ENCODE data around the gene ALG11.
"Not testable (repeated sequence)": the region's sequence is repeated elsewhere in the genome, so short reads cannot be mapped to it uniquely, and the experiment has no call there.

The ALG11 gene

GRCh38 chr13:52033039-52033438, 20.8 kb downstream of the ALG11 start:
- no peak for DNase-seq

GRCh38 chr13:52034616-52035226, 22.5 kb downstream of the ALG11 start:
- no peak for DNase-seq

- DNase-seq: no peak
Observed at GRCh38 chr13:52036037-52036436, 23.8 kb downstream of the ALG11 start.

GRCh38 chr13:52043675-52044074, 31.5 kb downstream of the ALG11 start:
- no peak for DNase-seq

GRCh38 chr13:52047463-52047862, 35.3 kb downstream of the ALG11 start:
- DNase-seq: no peak

- no peak for DNase-seq
Observed at GRCh38 chr13:52048516-52048915, 36.3 kb downstream of the ALG11 start.

- DNase-seq: no peak
Observed at GRCh38 chr13:52051400-52051799, 39.2 kb downstream of the ALG11 start.

- no peak for DNase-seq
Observed at GRCh38 chr13:52053460-52053859, 41.3 kb downstream of the ALG11 start.

- not testable (repeated sequence) for DNase-seq
Observed at GRCh38 chr13:52061064-52061463, 48.9 kb downstream of the ALG11 start.

GRCh38 chr13:52061587-52061986, 49.4 kb downstream of the ALG11 start:
- no peak for DNase-seq

GRCh38 chr13:52067237-52067636, 55.0 kb downstream of the ALG11 start:
- DNase-seq: no peak

- DNase-seq: no peak
Observed at GRCh38 chr13:52070929-52071523, 58.8 kb downstream of the ALG11 start.

All from NCI-H187 treated with DMSO at 0.1 percent for 48 hours (cell line).